ELR (cell line): ENCODE measurements around the gene ERBB2.

Experiments
- DNase-seq: peaks from one replicate; pipeline ENCODE4 v3.0.0-alpha.2; 2015; ENCODE audit warnings: low read depth

ERBB2 gene

GRCh38 chr17:39699818-39700147 lies at the start of gene ERBB2:
ERBB2 (plus strand) TSS chr17:39700064; CDS start chr17:39700239, 175 bp downstream.
- DNase-seq: peak; percentile 79

- DNase-seq: peak; percentile 15
Measured at GRCh38 chr17:39650121-39650579, 49.7 kb upstream of the ERBB2 start.

GRCh38 chr17:39651923-39652586 lies 47.8 kb upstream of the ERBB2 start:
- DNase-seq: no peak

GRCh38 chr17:39652587-39653315 lies 47.1 kb upstream of the ERBB2 start:
- no peak for DNase-seq

- no peak for DNase-seq
Measured at GRCh38 chr17:39653316-39653661, 46.6 kb upstream of the ERBB2 start.

GRCh38 chr17:39653662-39654331 lies 46.1 kb upstream of the ERBB2 start:
- DNase-seq: peak; percentile 67

- no peak for DNase-seq
Measured at GRCh38 chr17:39655105-39655504, 44.8 kb upstream of the ERBB2 start.

- DNase-seq: no peak
Measured at GRCh38 chr17:39658346-39658745, 41.5 kb upstream of the ERBB2 start.

GRCh38 chr17:39658760-39659159 lies 41.1 kb upstream of the ERBB2 start:
- no peak for DNase-seq

GRCh38 chr17:39659279-39660010 lies 40.4 kb upstream of the ERBB2 start:
- DNase-seq: no peak

- no peak for DNase-seq
Measured at GRCh38 chr17:39660011-39660360, 39.9 kb upstream of the ERBB2 start.

GRCh38 chr17:39660397-39661385 lies 39.2 kb upstream of the ERBB2 start:
- DNase-seq: no peak

- DNase-seq: no peak
Measured at GRCh38 chr17:39661744-39662541, 37.9 kb upstream of the ERBB2 start.

GRCh38 chr17:39662551-39663339 lies 37.1 kb upstream of the ERBB2 start:
- DNase-seq: no peak

GRCh38 chr17:39663340-39663687 lies 36.5 kb upstream of the ERBB2 start:
- peak; percentile 25 for DNase-seq

GRCh38 chr17:39663688-39664580 lies 35.9 kb upstream of the ERBB2 start:
- DNase-seq: peak; percentile 23

GRCh38 chr17:39664581-39665561 lies 35.0 kb upstream of the ERBB2 start, which contains the start of gene TCAP:
TCAP (plus strand) TSS chr17:39665349; CDS start chr17:39665360, 11 bp downstream.
- DNase-seq: no peak
